HEK293 (cell line): ENCODE results near the gene LETM1.

Experiments
- CTCF ChIA-PET: fragments of 350-600 bp; formaldehyde crosslinking; extraction: SDS; loops from one replicate; lab custom pipeline; 2021; ENCODE audit warnings: antibody characterized with exemption; lab: Yijun Ruan, JAX
- POLR2A ChIA-PET: fragments of 300-600 bp; formaldehyde crosslinking; extraction: SDS; loops from one replicate; lab custom pipeline; 2020; ENCODE audit warnings: antibody characterized with exemption, inconsistent platforms; lab: Yijun Ruan, JAX
- H3K27ac ChIP-seq: fragments of 200-500 bp; sonication (Bioruptor generic); 2 replicates; pipeline ENCODE4 v1.5.1; 2014; ENCODE audit warnings: low read depth, low read length, control low read depth, inconsistent platforms; ENCODE audit errors: extremely low read depth
- H3K36me3 ChIP-seq, 2 experiments: fragments of 200-500 bp in 1 of 2; sonication (Bioruptor generic) in 1 of 2; 1 replicate in 1 of 2; 2 replicates in 1 of 2; pipeline ENCODE4 v1.5.1; 2014 to 2017; ENCODE audit warnings: inconsistent platforms in 2 of 2, low read length in 2 of 2; ENCODE audit not compliant: control insufficient read depth in 2 of 2, insufficient read depth in 1 of 2
- H3K4me1 ChIP-seq: fragments of 200-500 bp; sonication (Bioruptor generic); 2 replicates; pipeline ENCODE4 v1.5.1; 2014; ENCODE audit warnings: mild to moderate bottlenecking, low read length, inconsistent platforms; ENCODE audit not compliant: control insufficient read depth, insufficient read depth
- H3K4me3 ChIP-seq: 2 replicates; pipeline ENCODE4 v1.5.1; 2011; ENCODE audit warnings: low read depth, mild to moderate bottlenecking, control low read depth, low read length, moderate library complexity
- H3K9me3 ChIP-seq: fragments of 200-500 bp; sonication (Bioruptor generic); 2 replicates; pipeline ENCODE4 v1.5.1; 2014; ENCODE audit warnings: low read depth, low read length, inconsistent platforms; ENCODE audit not compliant: control insufficient read depth, insufficient read depth
- EGR2 ChIP-seq: fragments of 450-650 bp; formaldehyde crosslinking; IDR thresholded peaks from 2 replicates; pipeline ENCODE4 v1.5.1; 2016; ENCODE audit warnings: low read depth, missing biosample characterization, missing genetic modification characterization
- GLIS2 ChIP-seq: fragments of 450-650 bp; formaldehyde crosslinking; IDR thresholded peaks from 2 replicates; pipeline ENCODE4 v1.5.1; 2016; ENCODE audit warnings: missing biosample characterization, missing genetic modification characterization
- HOXA7 ChIP-seq: sonication (generic); formaldehyde crosslinking; IDR thresholded peaks from 2 replicates; pipeline ENCODE4 v1.8.1; 2022; ENCODE audit warnings: missing genetic modification reagents, borderline replicate concordance
- IKZF3 ChIP-seq: fragments of 450-650 bp; IDR thresholded peaks from 2 replicates; pipeline ENCODE4 v1.5.0; 2018; ENCODE audit warnings: missing biosample characterization, mild to moderate bottlenecking, missing genetic modification characterization, moderate library complexity
- KLF1 ChIP-seq: fragments of 450-650 bp; formaldehyde crosslinking; IDR thresholded peaks from 2 replicates; pipeline ENCODE4 v1.5.1; 2016; ENCODE audit warnings: missing biosample characterization, missing genetic modification characterization
- KLF9 ChIP-seq: fragments of 450-650 bp; formaldehyde crosslinking; IDR thresholded peaks from 2 replicates; pipeline ENCODE4 v1.5.1; 2016; ENCODE audit warnings: missing biosample characterization, missing genetic modification characterization, low read depth
- SETDB1 ChIP-seq: IDR thresholded peaks from one replicate; pipeline ENCODE4 v1.6.1; 2017; ENCODE audit warnings: mild to moderate bottlenecking, low read length, moderate library complexity, mixed read lengths; ENCODE audit not compliant: insufficient read length
- YY2 ChIP-seq: fragments of 450-650 bp; formaldehyde crosslinking; IDR thresholded peaks from 2 replicates; pipeline ENCODE4 v1.5.1; 2016; ENCODE audit warnings: missing biosample characterization, missing genetic modification characterization
- ZFHX2 ChIP-seq: fragments of 450-650 bp; formaldehyde crosslinking; conservative IDR thresholded peaks from 2 replicates; pipeline ENCODE4 v1.5.1; 2016; ENCODE audit warnings: missing biosample characterization, missing genetic modification characterization
- ZNF114 ChIP-seq: fragments of 450-650 bp; formaldehyde crosslinking; IDR thresholded peaks from 2 replicates; pipeline ENCODE4 v1.5.0; 2017; ENCODE audit warnings: missing biosample characterization, missing genetic modification characterization
- ZNF19 ChIP-seq: fragments of 450-650 bp; formaldehyde crosslinking; IDR thresholded peaks from 2 replicates; pipeline ENCODE4; 2016; ENCODE audit warnings: missing biosample characterization, missing genetic modification characterization, low read depth
- ZNF521 ChIP-seq: fragments of 450-650 bp; formaldehyde crosslinking; IDR thresholded peaks from 2 replicates; pipeline ENCODE4 v1.5.1; 2017; ENCODE audit warnings: missing biosample characterization, mild to moderate bottlenecking, missing genetic modification characterization
- ZNF585B ChIP-seq: fragments of 450-650 bp; formaldehyde crosslinking; IDR thresholded peaks from 2 replicates; pipeline ENCODE4 v1.5.1; 2016; ENCODE audit warnings: missing biosample characterization, missing genetic modification characterization
- ZNF610 ChIP-seq: fragments of 450-650 bp; formaldehyde crosslinking; IDR thresholded peaks from 2 replicates; pipeline ENCODE4 v1.5.1; 2016; ENCODE audit warnings: missing biosample characterization, missing genetic modification characterization, borderline replicate concordance
- ZNF677 ChIP-seq: fragments of 450-650 bp; IDR thresholded peaks from 2 replicates; pipeline ENCODE4 v1.5.0; 2018; ENCODE audit warnings: missing biosample characterization, mild to moderate bottlenecking, missing genetic modification characterization, moderate library complexity
- ZXDB ChIP-seq: fragments of 450-650 bp; formaldehyde crosslinking; IDR thresholded peaks from 2 replicates; pipeline ENCODE4 v1.5.1; 2016; ENCODE audit warnings: missing biosample characterization, missing genetic modification characterization
- TF ChIP-seq, protein P1 (sequence below): fragments of 450-650 bp; formaldehyde crosslinking; IDR thresholded peaks from 2 replicates; pipeline ENCODE4 v1.5.1; 2016; ENCODE audit warnings: missing biosample characterization, missing genetic modification characterization
- TF ChIP-seq, protein P2 (sequence below): fragments of 450-650 bp; formaldehyde crosslinking; IDR thresholded peaks from 2 replicates; pipeline ENCODE4 v1.5.1; 2016; ENCODE audit warnings: missing biosample characterization, missing genetic modification characterization

The LETM1 gene

DNA sequence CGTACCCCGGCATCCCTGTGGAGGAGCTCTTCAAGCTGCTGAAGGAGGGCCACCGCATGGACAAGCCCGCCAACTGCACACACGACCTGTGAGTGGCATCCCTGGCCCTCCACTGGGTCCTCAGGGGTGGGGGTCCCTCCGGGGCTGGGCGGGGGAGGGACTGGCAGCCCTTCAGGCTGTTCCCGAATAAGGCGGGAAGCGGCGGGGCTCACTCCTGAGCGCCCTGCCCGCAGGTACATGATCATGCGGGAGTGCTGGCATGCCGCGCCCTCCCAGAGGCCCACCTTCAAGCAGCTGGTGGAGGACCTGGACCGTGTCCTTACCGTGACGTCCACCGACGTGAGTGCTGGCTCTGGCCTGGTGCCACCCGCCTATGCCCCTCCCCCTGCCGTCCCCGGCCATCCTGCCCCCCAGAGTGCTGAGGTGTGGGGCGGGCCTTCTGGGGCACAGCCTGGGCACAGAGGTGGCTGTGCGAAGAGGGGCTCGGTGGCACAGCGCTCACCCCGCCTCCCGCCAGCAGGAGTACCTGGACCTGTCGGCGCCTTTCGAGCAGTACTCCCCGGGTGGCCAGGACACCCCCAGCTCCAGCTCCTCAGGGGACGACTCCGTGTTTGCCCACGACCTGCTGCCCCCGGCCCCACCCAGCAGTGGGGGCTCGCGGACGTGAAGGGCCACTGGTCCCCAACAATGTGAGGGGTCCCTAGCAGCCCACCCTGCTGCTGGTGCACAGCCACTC is 49.2 kb downstream of the LETM1 start:
- peaks cover 0 to 54% of the 10 kb centered on the region in 2 experiments; a peak in 1 of 3 replicates for H3K36me3 ChIP-seq
- H3K27ac ChIP-seq: no peak overlapping the region
- CTCF ChIA-PET: interaction anchor here (0.7 to 7.9 kb wide), 4 partner anchors 11 to 60 kb away, joined by 3 to 148 read pairs (median 4); no protein-coding TSS in a partner anchor
- no peaks in the 10 kb centered on the region for H3K9me3 ChIP-seq
- no peak overlapping the region for H3K4me3 ChIP-seq
- POLR2A ChIA-PET: interaction anchor here (0.9 kb wide), 1 partner anchor 63 kb away, joined by 3 read pairs; no protein-coding TSS in a partner anchor
- TF ChIP-seq YY2 (tag by site-specific recombination) (no peak), ZXDB (no peak), ZNF114 (tag by site-specific recombination) (no peak), ZNF19 (tag by site-specific recombination) (no peak), ZNF585B (tag by site-specific recombination) (no peak), SETDB1 (no peak), IKZF3 (tag by site-specific recombination) (no peak), ZNF677 (tag by site-specific recombination) (no peak), ZNF610 (no peak), ZNF521 (tag by site-specific recombination) (no peak)
- TF ChIP-seq, protein P1, sequence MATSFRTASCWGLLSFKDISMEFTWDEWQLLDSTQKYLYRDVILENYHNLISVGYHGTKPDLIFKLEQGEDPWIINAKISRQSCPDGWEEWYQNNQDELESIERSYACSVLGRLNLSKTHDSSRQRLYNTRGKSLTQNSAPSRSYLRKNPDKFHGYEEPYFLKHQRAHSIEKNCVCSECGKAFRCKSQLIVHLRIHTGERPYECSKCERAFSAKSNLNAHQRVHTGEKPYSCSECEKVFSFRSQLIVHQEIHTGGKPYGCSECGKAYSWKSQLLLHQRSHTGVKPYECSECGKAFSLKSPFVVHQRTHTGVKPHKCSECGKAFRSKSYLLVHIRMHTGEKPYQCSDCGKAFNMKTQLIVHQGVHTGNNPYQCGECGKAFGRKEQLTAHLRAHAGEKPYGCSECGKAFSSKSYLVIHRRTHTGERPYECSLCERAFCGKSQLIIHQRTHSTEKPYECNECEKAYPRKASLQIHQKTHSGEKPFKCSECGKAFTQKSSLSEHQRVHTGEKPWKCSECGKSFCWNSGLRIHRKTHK (tag by site-specific recombination): no peak
- no peaks in the 10 kb centered on the region for H3K4me1 ChIP-seq

DNA sequence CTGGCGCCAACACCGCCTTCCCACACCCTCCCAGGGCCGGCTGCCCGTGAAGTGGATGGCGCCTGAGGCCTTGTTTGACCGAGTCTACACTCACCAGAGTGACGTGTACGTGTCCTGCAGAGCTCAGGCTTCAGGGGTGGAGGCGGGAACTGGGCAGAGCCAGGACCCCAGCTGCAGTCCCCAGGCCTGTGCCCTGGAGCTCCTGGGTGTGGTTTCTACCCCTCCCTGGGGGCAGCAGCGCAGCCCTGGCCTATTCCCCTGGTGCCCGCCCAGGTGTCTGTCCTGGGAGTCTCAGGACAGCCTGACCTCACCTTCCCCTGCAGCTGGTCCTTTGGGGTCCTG is 49.8 kb downstream of the LETM1 start:
- POLR2A ChIA-PET: no interaction called here
- Histone ChIP-seq H3K4me1 (no peaks in the 10 kb centered on the region), H3K9me3 (no peaks in the 10 kb centered on the region), H3K36me3 (peaks cover 0 to 58% of the 10 kb centered on the region in 2 experiments; a peak in 1 of 3 replicates), H3K27ac (no peak overlapping the region), H3K4me3 (no peak overlapping the region)
- TF ChIP-seq GLIS2 (tag by site-specific recombination) (peak; percentile 11; the same call in 1 of the 2 replicates), KLF9 (tag by site-specific recombination) (no peak)
- CTCF ChIA-PET: interaction anchor here (0.6 to 1.0 kb wide), 3 partner anchors 14 to 47 kb away, joined by 3 read pairs; no protein-coding TSS in a partner anchor

DNA sequence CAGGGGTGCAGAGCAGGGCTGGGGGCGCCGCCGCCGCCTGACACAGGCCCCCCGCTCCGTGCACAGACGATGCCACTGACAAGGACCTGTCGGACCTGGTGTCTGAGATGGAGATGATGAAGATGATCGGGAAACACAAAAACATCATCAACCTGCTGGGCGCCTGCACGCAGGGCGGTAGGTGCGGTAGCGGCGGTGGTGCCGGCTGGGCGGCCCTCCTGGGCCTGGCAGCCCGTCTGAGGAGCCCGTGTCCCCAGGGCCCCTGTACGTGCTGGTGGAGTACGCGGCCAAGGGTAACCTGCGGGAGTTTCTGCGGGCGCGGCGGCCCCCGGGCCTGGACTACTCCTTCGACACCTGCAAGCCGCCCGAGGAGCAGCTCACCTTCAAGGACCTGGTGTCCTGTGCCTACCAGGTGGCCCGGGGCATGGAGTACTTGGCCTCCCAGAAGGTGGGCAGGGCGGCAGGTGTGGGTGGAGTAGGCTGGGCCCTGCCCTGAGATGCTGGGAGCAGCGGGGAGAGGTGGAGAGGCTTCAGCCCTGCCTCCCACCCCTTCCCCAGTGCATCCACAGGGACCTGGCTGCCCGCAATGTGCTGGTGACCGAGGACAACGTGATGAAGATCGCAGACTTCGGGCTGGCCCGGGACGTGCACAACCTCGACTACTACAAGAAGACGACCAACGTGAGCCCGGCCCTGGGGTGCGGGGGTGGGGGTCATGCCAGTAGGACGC is 50.3 kb downstream of the LETM1 start:
- CTCF ChIA-PET: interaction anchor here (0.6 to 1.0 kb wide), 3 partner anchors 13 to 47 kb away, joined by 3 read pairs; no protein-coding TSS in a partner anchor
- Histone ChIP-seq H3K36me3 (peaks cover 0 to 63% of the 10 kb centered on the region in 2 experiments; a peak in 1 of 3 replicates), H3K9me3 (no peaks in the 10 kb centered on the region), H3K4me1 (no peaks in the 10 kb centered on the region), H3K27ac (no peak overlapping the region), H3K4me3 (no peak overlapping the region)
- TF ChIP-seq, protein P2, sequence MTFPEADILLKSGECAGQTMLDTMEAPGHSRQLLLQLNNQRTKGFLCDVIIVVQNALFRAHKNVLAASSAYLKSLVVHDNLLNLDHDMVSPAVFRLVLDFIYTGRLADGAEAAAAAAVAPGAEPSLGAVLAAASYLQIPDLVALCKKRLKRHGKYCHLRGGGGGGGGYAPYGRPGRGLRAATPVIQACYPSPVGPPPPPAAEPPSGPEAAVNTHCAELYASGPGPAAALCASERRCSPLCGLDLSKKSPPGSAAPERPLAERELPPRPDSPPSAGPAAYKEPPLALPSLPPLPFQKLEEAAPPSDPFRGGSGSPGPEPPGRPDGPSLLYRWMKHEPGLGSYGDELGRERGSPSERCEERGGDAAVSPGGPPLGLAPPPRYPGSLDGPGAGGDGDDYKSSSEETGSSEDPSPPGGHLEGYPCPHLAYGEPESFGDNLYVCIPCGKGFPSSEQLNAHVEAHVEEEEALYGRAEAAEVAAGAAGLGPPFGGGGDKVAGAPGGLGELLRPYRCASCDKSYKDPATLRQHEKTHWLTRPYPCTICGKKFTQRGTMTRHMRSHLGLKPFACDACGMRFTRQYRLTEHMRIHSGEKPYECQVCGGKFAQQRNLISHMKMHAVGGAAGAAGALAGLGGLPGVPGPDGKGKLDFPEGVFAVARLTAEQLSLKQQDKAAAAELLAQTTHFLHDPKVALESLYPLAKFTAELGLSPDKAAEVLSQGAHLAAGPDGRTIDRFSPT: 0 out of 2 replicates have a peak, but pooled peaks have one; percentile 48
- TF ChIP-seq KLF1 (tag by site-specific recombination) (peak; percentile 22; the same call in 1 of the 2 replicates), ZFHX2 (tag by site-specific recombination) (peak; percentile 64), EGR2 (tag by site-specific recombination) (peak; percentile 63), ZXDB (no peak), HOXA7 (CRISPR knock-in tag) (no peak)
- POLR2A ChIA-PET: no interaction called here
